ENCODE measurements around the gene FNDC3B. TPM values are rescaled to one million over a fixed set of nuclear protein-coding genes. Genes with fewer than 3 reads are reported as not detected.

FNDC3B gene
- total RNA-seq, 1 donor from 2014 or later: 9.3 TPM

DNA sequence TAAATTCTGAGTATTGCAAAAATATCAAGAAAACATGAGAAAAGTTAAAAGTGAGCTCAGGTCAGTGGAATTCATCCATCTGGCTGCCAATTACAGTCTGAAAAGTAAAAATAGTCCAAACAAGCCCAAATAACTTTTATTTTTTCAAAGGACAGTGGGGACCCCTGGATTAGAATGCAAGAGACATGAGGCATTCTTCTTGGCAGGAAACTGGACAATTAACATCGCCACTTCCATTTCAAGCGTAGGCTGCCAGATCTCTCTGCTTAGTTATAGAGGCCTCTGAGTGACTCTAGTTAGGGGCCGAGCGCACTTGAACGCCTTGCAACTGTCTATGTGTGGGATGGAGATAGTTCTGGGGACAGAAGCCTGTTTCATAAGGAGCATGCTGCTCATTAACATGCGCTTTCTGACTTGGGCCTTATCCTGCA is 219.7 kb downstream of the FNDC3B start:
- intact Hi-C loops (cut with micrococcal nuclease): no loop called here
- ChIA-PET CTCF (no interaction called here), POLR2A (no interaction called here)
- no peaks in the 10 kb centered on the region for H3K36me3 Mint-ChIP-seq (ENCODE audit: low read depth)
- H3K4me3 Mint-ChIP-seq: no peak overlapping the region
- no peaks in the 10 kb centered on the region for H3K9me3 Mint-ChIP-seq
- H3K27me3 Mint-ChIP-seq: no peaks in the 10 kb centered on the region
- DNase-seq (no peak), ATAC-seq (ENCODE audit: low read depth) (no peak)
- no peak overlapping the region for H3K27ac Mint-ChIP-seq
- H3K4me1 Mint-ChIP-seq: no peaks in the 10 kb centered on the region
- TF ChIP-seq, protein P1, sequence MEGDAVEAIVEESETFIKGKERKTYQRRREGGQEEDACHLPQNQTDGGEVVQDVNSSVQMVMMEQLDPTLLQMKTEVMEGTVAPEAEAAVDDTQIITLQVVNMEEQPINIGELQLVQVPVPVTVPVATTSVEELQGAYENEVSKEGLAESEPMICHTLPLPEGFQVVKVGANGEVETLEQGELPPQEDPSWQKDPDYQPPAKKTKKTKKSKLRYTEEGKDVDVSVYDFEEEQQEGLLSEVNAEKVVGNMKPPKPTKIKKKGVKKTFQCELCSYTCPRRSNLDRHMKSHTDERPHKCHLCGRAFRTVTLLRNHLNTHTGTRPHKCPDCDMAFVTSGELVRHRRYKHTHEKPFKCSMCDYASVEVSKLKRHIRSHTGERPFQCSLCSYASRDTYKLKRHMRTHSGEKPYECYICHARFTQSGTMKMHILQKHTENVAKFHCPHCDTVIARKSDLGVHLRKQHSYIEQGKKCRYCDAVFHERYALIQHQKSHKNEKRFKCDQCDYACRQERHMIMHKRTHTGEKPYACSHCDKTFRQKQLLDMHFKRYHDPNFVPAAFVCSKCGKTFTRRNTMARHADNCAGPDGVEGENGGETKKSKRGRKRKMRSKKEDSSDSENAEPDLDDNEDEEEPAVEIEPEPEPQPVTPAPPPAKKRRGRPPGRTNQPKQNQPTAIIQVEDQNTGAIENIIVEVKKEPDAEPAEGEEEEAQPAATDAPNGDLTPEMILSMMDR (IDR thresholded peaks at IDR 0.05): no peak

DNA sequence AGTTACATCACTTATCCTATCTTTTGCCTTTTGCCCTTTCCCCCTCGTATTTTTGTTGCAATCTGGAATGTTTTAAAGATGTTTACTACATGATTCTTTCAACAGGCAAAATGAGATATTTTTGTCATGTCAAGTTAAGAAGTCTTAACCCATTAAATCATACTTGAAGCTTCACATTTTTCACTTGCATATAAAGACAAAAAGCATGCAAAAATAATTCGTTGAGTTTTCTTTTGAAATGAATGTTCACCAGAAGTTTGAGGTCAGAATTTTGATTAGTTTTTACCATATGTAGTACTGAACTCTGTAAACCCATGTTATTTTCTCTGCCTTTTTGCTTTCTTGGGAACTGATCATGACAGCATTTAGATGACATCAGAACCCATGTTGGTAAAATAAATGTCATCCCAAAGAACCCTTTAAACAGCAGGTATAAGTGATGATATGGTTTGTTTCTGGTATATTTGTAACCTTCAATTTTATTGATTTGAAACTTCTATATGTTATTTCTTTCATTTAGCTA is 220.4 kb downstream of the FNDC3B start:
- POLR2A ChIA-PET: no interaction called here
- Mint-ChIP-seq H3K27ac (no peak overlapping the region), H3K4me1 (no peaks in the 10 kb centered on the region), H3K9me3 (no peaks in the 10 kb centered on the region), H3K36me3 (ENCODE audit: low read depth) (no peaks in the 10 kb centered on the region), H3K27me3 (no peaks in the 10 kb centered on the region), H3K4me3 (no peak overlapping the region)
- DNase-seq (no peak), ATAC-seq (ENCODE audit: low read depth) (no peak)
- CTCF ChIA-PET: no interaction called here
- intact Hi-C loops (cut with micrococcal nuclease): no loop called here
- TF ChIP-seq, protein P1 (IDR thresholded peaks at IDR 0.05): no peak

DNA sequence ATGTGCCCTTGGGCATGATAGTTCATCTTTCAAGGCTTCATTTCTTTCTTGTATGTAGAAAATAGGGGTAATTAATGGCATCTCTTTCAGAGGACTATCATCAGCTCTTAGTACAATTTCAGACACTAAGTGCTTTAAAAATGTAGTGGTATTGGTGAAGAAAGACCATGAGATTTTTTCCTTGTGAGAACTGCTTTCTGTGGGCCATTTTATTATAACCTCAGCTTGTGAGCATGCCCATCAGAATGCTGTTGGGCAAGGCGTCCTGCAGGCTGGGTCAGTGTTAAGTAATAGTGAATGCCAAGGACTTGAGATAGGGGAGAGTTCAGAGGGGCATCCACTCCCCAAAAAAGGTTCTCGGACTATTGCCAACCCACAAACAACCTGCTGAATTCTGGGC is 221.0 kb downstream of the FNDC3B start:
- ChIA-PET CTCF (no interaction called here), POLR2A (no interaction called here)
- ATAC-seq (ENCODE audit: low read depth): no peak
- Mint-ChIP-seq H3K9me3 (no peaks in the 10 kb centered on the region), H3K4me3 (no peak overlapping the region), H3K36me3 (ENCODE audit: low read depth) (no peaks in the 10 kb centered on the region), H3K27ac (no peak overlapping the region), H3K27me3 (no peaks in the 10 kb centered on the region), H3K4me1 (no peaks in the 10 kb centered on the region)
- TF ChIP-seq, protein P1 (IDR thresholded peaks at IDR 0.05): no peak
- intact Hi-C loops (cut with micrococcal nuclease): no loop called here
- no peak for DNase-seq

DNA sequence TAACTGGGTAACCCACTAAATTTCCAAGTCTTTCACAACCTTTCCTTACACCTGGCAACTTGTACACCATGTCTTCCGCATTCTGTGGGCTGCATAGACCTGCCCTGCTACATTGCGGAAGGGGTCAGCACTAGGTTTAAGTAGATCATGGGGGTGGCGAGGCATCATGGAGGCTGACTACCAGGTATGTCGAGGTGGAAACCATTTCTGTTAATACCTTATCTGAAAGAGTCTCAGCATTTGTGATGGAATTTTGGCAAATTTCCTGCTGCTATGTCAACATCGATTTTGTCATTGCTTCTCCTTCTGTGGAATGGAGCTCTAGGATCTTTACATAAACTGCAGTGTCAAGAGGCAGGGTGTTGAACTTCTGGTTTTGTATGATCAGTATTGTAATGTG is 221.7 kb downstream of the FNDC3B start:
- no peaks in the 10 kb centered on the region for H3K36me3 Mint-ChIP-seq (ENCODE audit: low read depth)
- H3K27ac Mint-ChIP-seq: no peak overlapping the region
- DNase-seq (no peak), ATAC-seq (ENCODE audit: low read depth) (no peak)
- H3K4me1 Mint-ChIP-seq: no peaks in the 10 kb centered on the region
- H3K4me3 Mint-ChIP-seq: no peak overlapping the region
- intact Hi-C loops (cut with micrococcal nuclease): no loop called here
- ChIA-PET POLR2A (no interaction called here), CTCF (no interaction called here)
- TF ChIP-seq, protein P1 (IDR thresholded peaks at IDR 0.05): no peak
- no peaks in the 10 kb centered on the region for H3K27me3 Mint-ChIP-seq
- H3K9me3 Mint-ChIP-seq: no peaks in the 10 kb centered on the region

DNA sequence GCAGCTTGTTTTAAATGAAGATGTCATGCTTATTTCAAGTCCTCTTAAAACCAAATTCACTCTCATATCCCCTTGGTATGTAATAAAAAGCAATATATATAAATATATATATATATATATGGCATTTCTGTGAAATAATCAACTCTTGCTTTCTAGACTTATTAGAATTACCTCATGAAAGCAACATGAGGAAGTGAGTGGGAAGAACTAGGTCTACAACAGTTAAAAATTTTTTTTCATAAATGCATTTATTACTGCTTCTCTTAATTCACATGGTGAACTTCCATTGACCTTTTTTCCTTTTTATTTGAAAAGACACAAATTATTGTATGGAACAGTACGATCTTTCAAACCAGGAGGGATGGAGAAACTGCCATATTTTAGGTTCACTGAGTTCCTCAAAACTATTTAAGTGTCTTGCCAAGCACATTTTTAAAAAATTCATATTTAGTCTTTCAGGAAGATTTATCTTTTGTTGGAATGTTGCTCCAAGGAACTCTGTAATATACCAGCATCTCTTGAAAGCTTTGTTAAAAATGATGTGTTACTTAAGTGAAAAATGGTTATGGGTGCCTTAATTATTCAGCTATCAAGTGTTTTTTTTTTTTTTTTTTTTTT is 223.7 kb downstream of the FNDC3B start:
- Mint-ChIP-seq H3K27me3 (no peaks in the 10 kb centered on the region), H3K4me1 (no peaks in the 10 kb centered on the region), H3K36me3 (ENCODE audit: low read depth) (no peaks in the 10 kb centered on the region), H3K9me3 (no peaks in the 10 kb centered on the region), H3K27ac (no peak overlapping the region), H3K4me3 (no peak overlapping the region)
- ChIA-PET POLR2A (no interaction called here), CTCF (no interaction called here)
- TF ChIP-seq, protein P1 (IDR thresholded peaks at IDR 0.05): no peak
- no peak for DNase-seq
- intact Hi-C loops (cut with micrococcal nuclease): no loop called here
- ATAC-seq (ENCODE audit: low read depth): no peak
